ENCODE measurements around the gene ETNK2.

ETNK2 gene

GRCh38 chr1:204146309-204146708 is 5.5 kb downstream of the ETNK2 start:
- no peak for DNase-seq

- no peak for DNase-seq
These were observed 6.8 kb downstream of the ETNK2 start for GRCh38 chr1:204145033-204145504.

- no peak for DNase-seq
These were observed 8.4 kb downstream of the ETNK2 start for GRCh38 chr1:204143276-204144041.

GRCh38 chr1:204142032-204142974 is 9.5 kb downstream of the ETNK2 start:
- no peak for DNase-seq

GRCh38 chr1:204141131-204141530 is 10.7 kb downstream of the ETNK2 start:
- no peak for DNase-seq

- DNase-seq = no peak
These were observed 11.9 kb downstream of the ETNK2 start for GRCh38 chr1:204139952-204140351.

- no peak for DNase-seq
These were observed 12.8 kb downstream of the ETNK2 start for GRCh38 chr1:204139088-204139487.

- no peak for DNase-seq
These were observed 15.0 kb downstream of the ETNK2 start for GRCh38 chr1:204136814-204137213.

GRCh38 chr1:204134103-204134502 is 17.7 kb downstream of the ETNK2 start:
- DNase-seq = no peak

- no peak for DNase-seq
These were observed 19.1 kb downstream of the ETNK2 start for GRCh38 chr1:204132718-204133117.

GRCh38 chr1:204131978-204132377 is 19.9 kb downstream of the ETNK2 start:
- no peak for DNase-seq

- no peak for DNase-seq
These were observed 20.6 kb downstream of the ETNK2 start for GRCh38 chr1:204130981-204131892.

- no peak for DNase-seq
These were observed 21.7 kb downstream of the ETNK2 start for GRCh38 chr1:204130178-204130577.

- DNase-seq = peak; percentile 66
These were observed 22.6 kb downstream of the ETNK2 start for GRCh38 chr1:204128964-204129896.

- no peak for DNase-seq
These were observed 23.3 kb downstream of the ETNK2 start for GRCh38 chr1:204128464-204128963.

- DNase-seq = peak in 1 of 2 donors; percentile 19
These were observed 24.1 kb downstream of the ETNK2 start for GRCh38 chr1:204127597-204128242.

GRCh38 chr1:204126956-204127355 is 24.9 kb downstream of the ETNK2 start:
- DNase-seq = no peak

- DNase-seq = no peak
These were observed 25.5 kb downstream of the ETNK2 start for GRCh38 chr1:204126386-204126785.

- DNase-seq = no peak
These were observed 26.0 kb downstream of the ETNK2 start for GRCh38 chr1:204125759-204126351.

- DNase-seq = no peak
These were observed 27.2 kb downstream of the ETNK2 start for GRCh38 chr1:204124639-204125038.
